Central memory CD4-positive, alpha-beta T cell (primary cell): ENCODE results near the gene BBS1.
"Not testable (repeated sequence)": the region's sequence is repeated elsewhere in the genome, so short reads cannot be mapped to it uniquely, and the experiment has no call there.

Experiments used
- DNase-seq: peaks from one replicate; pipeline ENCODE4 v3.0.0; 2022

Gene BBS1

DNA sequence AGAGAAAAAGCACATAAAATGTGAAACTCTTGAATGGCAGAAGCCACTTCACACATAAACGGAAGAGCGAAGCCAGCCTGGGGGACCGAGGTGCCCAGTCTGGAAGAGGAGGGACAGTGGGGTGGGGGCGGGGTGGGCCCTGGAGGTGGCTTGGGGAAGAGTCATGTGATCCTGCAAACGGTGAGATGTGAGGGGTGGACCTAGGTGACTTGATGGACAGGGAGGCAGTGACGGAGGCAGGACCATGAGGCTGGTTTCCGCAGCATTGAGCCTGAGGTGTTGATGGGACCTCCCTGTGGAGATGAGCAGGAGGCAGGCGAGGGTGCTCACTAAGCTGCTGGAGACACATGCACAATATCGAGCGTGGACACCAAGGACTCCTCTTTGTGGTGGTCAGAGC, 18.6 kb downstream of the BBS1 start:
- DNase-seq: no peak

DNA sequence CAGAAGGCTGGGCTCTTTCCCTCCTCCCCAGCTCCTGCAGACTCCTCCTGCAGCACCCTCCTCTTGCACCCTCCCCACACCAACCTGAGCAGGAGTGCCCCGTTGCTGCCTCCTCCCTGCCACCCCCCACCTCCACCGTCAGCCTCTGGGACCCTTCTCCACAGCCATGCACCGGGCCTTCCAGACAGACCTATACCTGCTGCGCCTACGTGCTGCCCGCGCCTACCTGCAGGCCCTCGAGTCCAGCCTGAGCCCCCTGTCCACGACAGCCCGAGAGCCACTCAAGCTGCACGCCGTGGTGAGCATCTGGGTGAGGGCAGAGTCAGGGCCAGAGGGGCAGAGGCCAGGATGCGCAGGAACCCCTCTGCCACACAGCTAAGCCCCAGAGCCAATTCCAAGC, 19.2 kb downstream of the BBS1 start:
- no peak for DNase-seq

DNA sequence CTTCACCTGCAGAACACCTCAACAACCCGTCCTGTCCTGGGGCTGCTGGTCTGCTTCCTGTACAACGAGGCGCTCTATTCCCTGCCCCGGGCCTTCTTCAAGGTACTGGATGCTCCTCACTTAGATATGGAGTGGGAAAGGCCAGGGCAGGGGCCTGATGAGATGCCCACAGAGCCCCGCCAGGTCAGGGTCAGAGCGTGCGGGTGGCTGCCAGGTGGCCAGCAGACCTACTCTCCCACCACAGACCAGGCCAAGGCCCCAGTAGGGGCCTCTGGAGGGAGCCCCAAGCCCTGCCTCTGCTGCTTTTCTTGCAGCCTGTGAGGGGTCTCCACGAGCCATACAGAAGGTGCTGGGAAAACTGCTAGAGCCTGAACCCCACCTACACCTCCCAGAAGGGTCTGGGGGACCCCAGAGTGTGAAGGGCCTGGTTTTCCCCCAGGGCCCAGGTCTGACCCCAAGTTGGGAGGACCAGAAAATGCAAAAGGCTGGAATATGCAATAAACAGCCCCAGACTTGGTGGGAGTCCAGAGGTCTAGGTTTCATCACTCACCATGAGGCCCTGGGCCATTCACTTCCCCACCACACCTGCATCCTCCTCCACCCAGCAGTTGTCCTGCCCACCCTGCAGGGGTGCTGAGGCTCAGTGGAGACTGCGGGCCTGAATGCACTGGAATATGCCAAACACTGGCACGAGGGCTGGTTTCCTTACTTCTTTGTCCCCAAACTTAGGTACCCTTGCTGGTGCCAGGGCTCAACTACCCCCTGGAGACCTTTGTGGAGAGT, 20.7 kb downstream of the BBS1 start:
- no peak for DNase-seq

DNA sequence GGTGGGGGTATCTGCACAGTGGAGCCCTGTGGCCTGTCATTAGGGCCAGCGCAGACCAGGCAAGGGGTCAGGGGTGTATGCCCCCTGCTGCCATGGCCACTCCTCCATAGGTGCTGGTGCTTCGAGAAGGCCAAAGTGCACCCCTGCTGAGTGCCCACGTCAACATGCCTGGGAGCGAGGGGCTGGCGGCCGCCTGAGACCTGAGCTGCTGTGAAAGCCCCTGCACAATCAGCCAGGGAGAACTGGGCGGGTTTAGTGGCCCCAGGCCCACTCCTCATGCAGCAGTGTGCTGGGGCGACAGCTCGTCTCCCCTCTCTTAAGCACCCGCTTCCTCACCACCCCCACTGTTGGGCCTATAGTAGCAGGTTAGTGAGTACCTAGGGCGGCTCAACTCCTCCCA, 21.4 kb downstream of the BBS1 start:
- DNase-seq: no peak

DNA sequence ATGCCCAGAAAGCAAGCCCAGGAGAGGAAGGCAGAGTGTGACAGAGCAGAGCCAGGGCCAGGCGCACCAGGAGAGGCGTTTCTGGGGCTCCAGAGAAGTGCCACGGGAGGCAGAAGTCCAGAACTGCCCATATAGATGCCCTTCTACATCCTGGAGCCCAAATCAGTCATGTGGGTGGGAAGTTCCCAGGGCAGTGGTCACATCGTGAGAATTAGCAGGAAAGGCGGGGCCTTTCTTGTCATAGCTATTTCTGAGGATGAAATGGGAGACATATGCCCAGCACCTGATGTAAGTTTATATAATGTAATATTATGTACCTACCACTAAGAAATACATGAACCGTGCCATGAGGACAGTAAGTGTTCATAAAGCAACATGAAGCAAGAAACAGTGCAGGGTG, 22.3 kb downstream of the BBS1 start:
- no peak for DNase-seq

DNA sequence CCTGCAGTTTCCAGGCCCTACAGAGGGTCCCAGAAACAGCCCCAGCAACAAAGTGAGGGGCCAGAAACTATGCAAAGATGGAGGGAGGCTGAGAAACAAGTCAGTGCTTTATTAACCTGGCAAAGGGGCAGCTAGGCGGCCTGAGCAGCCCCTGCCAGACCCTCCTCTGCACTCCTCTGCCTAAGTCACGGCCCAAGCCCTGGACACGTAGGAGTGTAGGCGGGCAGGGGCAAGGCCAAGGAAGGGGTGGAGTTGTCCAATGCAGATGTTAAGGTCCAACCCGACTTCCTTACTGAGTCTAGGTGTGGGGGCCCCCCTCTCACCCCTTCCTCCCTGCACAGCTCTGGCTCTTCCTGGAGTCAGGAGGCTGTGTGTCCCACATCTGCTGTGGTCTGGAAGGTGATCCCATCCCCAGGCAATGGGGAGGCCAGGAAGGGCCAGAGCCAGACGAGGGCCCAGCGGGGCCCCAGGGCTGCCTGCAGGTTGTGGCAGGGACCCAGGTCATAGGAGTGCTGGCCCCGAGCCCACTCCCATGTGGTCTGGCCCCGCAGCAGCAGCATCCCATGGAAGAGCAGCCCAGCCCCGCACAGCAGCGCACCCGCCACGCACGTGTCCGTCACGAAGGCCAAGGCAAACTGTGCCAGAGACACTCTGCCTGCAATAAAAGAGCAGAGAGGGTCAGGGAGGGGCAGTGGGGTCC, 28.9 kb downstream of the BBS1 start:
- DNase-seq: no peak

DNA sequence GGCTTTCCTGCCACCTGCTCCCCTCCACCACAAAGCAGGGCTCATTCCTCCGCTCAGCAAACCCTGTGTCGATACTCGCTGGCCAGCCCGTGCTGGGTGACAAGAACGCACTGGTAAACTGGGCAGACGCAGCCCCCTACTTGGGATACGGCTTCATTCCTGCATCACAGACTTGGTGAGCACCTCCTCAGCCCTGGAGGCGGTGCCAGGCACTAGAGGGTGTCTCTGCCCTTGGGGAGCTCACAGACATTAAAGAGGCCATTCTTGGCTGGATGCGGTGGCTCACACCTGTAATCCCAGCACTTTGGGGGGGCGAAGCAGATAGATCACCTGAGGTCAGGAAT, 29.4 kb downstream of the BBS1 start:
- no peak for DNase-seq

DNA sequence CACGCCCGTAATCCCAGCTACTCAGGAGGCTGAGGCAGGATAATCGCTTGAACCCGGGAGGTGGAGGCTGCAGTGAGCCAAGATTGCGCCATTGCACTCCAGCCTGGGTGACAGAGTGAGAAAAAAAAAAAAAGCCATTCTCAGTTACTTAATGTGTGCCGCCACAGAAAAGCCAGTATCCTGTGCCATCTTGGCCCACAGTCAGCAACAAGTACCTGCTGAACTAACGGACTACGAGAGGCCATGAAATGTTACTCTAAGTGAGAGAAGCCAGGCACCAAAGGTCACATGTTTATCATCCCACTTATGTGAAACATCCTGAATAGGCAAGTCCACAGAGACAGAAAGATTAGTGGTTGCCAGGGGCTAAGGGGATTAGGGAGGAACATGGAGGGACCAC, 30.2 kb downstream of the BBS1 start:
- not testable (repeated sequence) for DNase-seq

DNA sequence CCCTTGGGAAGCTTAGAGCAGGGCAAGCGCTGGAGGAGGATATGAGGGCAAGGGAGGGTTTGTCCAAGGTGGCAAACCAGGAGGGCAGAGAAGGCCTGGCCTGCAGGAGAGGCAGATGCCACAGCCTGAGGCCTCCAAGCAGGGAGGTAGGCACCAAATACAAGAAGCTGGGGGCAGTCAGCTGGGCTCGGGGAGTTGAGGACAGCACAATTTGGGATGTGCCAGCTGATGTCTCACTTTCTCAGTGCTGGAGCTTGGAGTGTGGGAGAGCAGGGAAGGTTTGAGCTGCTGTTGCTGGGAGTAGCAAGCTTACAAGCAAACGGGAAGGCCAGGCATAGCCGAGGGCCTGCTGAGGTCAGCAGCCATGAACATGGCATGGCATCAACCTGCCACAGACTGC, 31.5 kb downstream of the BBS1 start:
- DNase-seq: no peak

DNA sequence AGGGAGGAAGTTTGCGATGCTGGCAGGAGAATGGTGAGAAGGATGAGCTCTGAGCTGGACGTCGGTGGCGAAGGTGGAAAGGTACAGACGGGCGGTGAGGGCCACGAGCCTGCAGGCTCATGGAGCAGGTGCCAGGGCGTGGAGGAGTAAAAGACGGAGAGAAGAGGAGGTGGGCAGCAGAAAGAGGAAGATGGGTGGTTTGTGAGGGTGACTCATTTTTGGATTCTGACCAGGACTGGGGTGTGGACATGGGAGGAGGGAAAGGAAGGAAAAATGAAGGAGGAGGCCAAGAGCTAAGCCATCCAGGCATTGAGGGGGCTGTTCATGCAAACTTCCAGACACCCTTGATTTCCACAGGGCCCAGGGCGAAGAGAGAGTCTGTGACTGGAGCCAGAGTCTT, 31.9 kb downstream of the BBS1 start:
- no peak for DNase-seq

DNA sequence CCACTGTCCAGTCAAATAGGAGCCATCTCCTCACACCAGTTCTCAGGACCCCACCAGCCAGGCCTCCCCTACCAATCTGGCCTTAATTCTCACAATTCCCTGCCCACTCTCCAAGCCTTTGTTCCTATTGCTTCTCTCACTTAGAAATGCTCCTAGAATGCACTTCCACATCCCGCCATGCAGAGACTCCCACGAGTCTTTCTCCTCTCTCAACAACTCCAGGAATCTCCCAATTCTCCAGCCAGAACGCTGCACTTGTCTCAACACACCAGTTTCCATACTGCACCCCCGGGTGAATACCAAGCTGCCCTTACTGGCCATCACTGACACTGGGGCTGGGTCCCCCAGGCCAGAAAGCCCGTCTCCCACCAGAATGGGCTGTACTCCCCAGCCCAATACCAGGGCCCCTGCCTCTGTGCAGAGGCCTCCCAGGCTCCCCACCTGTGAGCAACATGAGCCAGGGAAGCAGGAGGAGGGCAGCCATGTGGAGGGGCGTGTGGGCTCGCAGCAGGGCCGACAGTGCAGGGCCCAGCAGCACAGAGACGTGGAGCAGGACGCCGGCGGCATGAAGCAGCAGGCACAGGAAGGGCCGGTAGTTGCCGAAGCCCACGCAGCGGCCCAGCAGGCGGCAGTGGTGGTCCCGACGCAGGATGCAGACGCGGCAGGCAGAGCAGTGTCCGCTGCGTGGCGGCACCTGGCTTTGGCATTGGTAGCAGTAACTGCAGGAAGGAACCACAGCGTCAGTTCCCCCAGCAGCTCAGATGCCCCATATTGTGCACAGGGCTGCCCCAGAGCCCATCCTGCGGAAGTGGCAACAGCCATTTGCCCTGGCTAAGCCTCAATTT, 33.0 kb downstream of the BBS1 start:
- peak; percentile 71 for DNase-seq

DNA sequence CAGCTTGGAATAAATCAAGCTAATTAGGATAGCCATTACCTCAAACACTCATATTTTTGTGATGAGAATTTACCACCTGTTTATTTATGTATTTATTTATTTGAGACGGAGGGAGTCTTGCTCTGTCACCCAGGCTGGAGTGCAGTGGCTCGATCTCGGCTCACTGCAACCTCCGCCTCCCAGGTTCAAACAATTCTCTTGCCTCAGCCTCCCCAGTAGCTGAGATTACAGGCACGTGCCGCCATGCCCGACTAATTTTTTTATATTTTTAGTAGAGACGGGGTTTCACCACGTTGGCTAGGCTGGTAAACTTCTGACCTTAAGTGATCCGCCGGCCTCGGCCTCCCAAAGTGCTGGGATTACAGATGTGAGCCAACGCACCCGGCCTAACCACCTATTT, 34.5 kb downstream of the BBS1 start:
- DNase-seq: not testable (repeated sequence)

DNA sequence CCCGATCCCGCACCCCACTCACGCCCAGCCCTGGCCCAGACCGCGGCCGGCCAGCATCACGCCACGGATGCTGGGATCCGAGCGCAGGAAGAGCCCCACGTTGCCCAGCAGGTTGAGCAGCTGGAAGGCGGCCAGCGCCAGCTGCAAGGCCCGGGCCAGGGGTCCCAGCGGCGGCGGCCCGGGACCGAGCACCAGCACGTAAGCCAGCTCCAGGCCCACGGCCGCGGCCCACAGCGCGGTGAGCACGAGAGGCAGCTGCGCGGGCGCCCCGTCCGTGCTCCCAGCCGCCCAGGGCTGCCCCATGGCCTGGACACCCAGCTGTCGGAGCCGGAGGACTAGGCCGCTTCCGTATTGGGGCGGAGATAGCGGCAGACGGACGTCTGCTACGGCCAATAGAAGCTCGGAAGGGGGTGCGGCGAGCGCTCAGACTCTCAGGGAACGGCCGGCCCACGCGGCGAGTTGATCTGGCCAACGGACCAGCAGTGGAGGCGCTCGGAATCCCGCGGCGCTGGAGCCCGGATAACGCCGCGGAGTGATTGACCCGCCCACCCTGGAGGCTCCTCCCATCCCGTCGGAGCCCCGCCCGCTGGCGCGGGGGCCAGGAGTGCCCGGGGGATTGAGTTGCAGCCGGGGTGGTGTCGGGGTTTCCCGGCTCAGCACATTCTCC, 35.4 kb downstream of the BBS1 start, which contains the start of gene ZDHHC24:
ZDHHC24 (minus strand) TSS at position 348 of the 667 bp plus-strand sequence; CDS start at position 303, 45 bp downstream.
- DNase-seq: peak; percentile 77

DNA sequence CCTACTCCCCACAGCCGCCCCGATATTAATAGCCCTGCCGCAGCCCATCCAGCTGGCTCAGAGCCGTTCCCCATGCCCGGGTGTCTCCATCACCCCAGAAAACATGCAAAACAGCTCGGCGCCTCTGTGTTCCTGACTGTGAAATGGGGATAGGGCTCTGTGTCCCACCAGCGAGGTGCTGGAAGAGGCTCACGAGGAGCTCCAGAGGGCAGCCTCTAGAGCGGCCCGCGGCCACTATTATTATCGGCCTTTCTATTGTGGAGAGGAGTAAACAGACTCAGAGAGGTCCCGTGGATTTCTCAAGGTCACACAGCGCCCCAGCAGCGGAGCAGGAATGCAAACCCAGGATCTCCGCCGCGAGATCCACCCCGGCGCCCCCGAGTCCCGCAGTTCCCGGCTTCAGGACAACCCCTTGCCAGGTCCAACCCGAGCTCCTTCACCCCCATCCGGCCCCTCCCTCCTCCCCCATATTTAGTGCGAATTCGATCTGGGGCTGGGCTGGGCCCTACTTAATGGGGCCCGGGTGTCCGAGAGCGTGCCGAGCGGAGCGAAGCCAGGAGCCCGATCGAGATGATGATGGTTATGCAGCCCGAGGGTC, 36.0 kb downstream of the BBS1 start, which contains the start of gene ACTN3:
ACTN3 (plus strand) TSS at position 536 of the 598 bp plus-strand sequence; CDS start at position 571, 35 bp downstream.
- DNase-seq: no peak

DNA sequence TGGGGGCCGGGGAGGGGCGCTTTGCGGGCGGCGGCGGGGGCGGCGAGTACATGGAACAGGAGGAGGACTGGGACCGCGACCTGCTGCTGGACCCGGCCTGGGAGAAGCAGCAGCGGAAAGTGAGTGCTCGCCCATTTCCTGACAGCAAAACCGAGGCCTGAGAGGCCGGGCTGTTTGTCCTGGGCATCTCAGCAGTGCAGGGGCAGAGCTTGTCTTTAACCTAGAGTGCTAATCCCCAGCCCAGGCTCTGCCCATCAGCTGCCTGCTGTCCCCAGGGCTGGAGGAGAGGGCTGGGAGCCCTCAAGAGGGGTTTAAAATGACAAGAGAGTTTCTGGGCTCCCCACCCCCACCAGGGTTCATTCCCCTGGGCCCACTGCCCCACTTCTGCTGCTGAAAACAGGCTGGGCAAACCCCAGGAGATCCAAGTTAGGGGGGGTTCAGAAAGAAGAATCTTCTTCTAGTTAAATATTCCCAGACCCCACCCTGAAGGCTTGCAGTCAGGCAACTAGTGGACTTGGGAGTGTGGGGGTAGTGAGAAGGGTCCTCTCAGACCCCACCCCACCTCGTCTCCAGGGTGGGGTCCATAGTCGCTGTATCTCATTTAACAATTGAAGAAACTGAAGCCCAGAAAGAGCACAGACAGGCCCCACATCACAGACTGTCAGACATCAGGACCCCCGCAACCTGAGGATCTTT, 36.7 kb downstream of the BBS1 start:
- DNase-seq: no peak

DNA sequence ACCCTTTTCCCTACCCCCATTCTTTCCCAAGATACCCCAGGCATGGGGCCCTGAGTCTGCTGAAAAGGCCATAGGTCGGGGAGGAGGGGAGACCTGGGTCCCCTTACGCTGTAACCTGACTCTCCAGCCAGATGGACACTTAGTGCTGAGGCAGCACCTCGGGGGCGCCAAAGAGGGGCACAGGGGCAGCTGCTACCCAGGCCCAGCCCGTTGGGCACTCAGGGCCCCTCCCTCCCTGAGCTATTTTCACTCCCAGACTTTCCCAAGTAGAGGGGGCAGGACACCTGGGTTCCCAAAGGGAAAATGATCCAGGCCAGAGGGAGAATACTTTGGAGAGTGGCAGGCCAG, 37.2 kb downstream of the BBS1 start:
- DNase-seq: no peak

DNA sequence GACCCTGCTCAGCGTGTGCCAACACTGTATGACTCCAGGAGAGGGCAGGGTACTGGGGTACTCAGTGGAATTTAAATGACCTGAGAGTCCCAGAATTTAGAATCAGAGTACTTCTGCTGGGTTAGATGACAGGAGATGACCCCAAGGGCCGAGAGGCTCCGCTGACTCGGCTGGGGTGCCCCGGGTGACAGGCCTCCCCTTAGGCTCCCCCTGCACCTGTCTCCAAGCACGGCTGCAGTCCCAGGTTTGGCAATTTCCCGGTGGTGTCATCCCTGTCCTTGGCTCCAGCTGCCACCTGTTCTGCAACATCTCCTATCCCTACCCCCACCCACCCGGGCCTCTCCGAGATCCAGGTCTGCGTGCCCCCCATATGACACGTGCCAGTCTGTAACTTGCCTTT, 37.6 kb downstream of the BBS1 start:
- no peak for DNase-seq

DNA sequence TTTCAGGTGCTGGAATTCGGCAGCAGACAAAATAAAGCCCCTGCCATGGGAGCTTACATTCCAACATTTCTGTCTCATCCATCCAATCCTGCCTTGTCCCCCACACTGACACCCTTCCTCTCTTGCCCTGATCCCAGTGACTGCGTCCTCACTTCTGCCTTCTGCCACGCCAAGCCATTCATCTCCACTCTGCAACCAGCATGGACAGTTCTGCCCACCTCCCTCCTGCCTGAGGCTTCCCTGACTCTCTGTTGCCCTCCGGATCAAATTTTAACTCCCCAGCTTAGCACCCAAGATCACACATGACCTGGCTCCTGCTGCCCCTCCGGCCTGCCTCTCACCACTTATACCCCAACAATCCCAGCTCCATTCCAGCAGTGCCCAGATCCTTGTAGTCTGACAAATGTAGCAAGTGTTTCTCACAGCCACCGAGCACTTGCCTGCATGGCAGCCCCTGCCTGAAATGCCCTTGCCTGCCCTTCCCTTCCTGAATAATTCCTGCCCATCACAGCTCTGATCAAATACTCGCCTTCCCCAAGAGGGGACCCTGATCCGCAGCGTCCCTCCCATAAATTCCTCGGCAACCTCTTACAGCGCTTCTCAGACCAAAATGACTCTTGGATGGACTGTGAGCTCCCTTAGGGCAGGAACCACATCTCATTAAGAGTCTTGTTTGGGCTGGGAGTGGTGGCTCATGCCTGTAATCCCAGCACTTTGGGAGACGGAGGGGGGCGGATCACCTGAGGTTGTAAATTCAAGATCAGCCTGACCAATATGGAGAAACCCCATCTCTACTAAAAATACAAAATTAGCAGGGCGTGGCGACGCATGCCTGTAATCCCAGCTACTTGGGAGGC, 38.6 kb downstream of the BBS1 start:
- no peak for DNase-seq

DNA sequence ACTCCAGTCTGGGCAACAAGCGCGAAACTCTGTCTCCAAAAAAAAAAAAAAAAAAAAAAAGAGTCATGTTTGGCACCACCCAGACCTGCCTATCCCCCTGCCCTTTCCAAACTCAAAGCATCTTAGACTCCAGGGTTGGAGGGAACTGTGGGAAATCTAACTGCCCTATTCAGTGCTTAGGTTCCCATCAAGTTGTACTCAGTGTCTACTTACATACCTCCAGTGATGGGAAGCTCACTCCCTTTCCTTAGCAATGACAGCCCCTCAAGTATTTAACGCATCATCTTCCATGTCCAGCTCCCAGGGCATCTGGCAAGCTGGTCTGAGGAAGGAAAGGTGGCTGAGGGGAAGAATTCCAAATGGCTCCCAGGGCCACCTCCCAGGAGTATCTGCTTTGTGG, 39.3 kb downstream of the BBS1 start:
- DNase-seq: no peak

DNA sequence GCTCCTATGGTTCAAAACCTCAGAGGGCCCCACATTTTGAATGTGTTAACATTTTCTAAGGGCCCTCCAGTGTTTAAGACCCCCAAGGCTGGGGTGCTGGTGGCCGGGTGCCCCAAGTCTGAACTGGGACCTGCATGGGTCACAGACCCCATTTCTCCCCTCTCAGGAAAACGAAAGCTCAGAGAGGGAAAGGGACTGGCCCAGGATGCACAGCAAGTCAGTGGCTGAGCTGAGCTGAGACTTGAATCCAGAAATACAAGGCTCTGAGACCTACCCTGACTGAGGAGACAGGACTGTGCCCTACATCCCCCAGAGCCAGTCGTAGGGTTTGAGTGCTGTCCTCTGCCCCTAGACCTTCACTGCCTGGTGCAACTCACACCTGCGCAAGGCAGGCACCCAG, 40.5 kb downstream of the BBS1 start:
- no peak for DNase-seq

DNA sequence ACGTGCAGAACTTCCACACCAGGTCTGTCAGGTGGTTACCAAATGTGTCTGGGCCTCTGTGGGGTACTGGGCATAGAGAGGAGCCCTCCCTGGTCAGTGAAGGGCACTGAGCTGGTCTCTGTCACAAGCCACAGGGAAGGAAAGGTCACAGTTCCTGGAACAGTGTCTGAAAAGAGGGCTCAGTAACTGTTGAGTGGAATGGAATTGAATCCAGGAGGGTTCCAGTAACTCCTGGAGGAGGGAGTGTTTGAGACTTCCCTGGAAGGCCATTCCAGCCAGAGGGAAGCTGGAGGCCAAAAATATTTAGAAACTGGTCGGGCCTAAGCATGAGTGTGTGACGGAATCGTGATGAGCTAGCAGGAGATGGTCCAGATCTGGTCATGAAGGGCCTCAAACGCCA, 44.2 kb downstream of the BBS1 start:
- DNase-seq: no peak
